ENCODE results near the gene FAM216A. TPM values are rescaled to one million over a fixed set of nuclear protein-coding genes. Genes with fewer than 3 reads are reported as not detected.
"Not testable (repeated sequence)": the region's sequence is repeated elsewhere in the genome, so short reads cannot be mapped to it uniquely, and the experiment has no call there.

The FAM216A gene, protein sequence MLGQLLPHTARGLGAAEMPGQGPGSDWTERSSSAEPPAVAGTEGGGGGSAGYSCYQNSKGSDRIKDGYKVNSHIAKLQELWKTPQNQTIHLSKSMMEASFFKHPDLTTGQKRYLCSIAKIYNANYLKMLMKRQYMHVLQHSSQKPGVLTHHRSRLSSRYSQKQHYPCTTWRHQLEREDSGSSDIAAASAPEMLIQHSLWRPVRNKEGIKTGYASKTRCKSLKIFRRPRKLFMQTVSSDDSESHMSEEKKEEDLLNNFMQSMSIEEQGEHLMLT
- total RNA-seq = 10 to 100 TPM; 33.9 to 47.7 (median 41.7) TPM

DNA sequence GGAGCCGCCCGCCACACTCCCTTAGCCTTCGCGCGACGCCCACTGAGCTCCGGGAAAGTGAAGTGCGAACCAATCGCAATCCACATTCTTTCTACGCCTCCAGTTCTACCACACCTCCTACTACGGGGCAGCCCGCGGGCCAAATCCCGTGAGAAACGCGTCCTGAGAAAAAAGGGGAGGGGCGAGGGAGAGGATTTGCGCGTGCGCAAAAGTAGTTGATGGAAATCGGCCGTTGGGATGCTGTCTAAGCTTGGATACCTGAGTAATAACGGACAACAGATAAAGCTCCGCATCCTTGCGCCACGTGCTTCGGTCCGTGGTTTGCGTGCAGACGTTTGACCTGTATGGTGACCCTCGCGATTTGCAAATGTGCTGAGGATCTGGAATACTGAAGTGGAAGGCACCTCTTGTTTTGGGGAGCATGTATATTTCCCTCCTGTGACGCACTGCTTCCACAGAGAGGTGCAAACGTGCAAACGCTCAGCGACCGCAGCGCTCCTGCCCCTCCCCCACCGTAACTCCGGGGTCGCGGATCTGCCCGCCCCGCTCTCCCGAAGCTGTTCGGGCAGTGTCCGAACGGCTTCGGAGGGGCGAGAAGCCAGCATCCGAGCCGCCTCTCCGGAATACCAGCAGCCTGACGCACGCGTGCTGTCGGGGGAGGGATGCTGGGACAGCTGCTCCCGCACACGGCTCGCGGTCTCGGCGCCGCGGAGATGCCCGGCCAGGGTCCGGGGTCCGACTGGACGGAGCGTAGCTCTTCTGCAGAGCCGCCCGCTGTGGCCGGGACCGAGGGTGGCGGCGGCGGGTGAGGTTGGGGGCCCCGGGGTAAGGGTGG, at the start of gene FAM216A, which contains the start of gene GPN3:
TSS of gene FAM216A (plus strand) at position 632 of the 835 bp plus-strand sequence. CDS start at position 663, 31 bp downstream.
TSS of gene GPN3 (minus strand) at position 44 of the 835 bp plus-strand sequence. CDS start 54 bp downstream, outside the sequence.
- H3K4me1 Mint-ChIP-seq (ENCODE audit: low read depth) = peaks cover 34% of the 10 kb centered on the region
- no peaks in the 10 kb centered on the region for H3K27me3 Mint-ChIP-seq (ENCODE audit: low read depth)
- ATAC-seq = peak; percentile 82 to 84
- peak; percentile 91 for DNase-seq
- peak within 1 kb of the TSS; percentile 96 for H3K4me3 Mint-ChIP-seq
- H3K36me3 Mint-ChIP-seq (ENCODE audit: insufficient read depth) = peaks cover 9% of the 10 kb centered on the region
- no peaks in the 10 kb centered on the region for H3K9me3 Mint-ChIP-seq

DNA sequence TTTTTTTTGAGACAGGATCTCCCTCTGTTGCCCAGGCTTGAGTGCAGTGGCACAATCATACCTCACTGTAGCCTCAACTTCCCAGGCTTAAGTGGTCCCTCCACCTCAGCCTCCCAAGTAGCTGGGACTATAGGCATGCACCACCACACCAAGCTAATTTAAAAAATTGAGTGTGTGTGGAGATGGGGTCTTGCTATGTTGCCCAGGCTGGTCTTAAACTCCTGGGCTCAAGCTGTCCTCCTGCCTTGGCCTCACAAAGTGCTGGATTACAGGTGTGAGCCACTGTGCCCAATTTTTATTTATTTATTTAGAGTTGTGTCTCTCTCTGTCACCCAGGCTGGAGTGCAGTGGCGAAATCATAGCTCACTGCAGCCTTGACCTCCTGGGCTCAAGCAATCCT, 48.0 kb upstream of the FAM216A start:
- H3K27me3 Mint-ChIP-seq (ENCODE audit: low read depth); H3K36me3 Mint-ChIP-seq (ENCODE audit: insufficient read depth); DNase-seq; ATAC-seq; H3K9me3 Mint-ChIP-seq; H3K4me1 Mint-ChIP-seq (ENCODE audit: low read depth); H3K4me3 Mint-ChIP-seq: not testable (repeated sequence)

DNA sequence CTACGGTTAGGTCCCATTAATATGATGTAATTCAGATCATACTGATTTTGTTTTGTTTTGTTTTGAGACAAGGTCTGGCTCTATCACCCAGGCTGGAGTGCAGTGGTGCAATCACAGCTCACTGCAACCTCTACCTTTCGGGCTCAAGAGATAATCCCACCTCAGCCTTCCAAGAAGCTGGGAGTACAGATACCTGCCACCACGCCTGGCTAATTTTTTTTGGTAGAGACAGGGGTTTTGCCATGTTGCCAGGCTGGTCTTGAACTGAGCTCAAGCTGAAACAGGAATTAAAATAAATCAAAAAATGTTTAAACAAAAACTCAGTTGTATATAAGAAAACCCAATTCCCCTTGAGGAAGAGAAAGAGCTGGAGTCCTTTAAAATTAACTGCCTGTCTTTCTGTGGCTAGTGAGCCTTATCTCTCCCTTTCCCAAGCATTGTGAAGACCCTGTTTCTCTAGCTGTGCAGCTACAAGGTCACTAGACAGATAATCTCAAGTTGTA, 47.4 kb upstream of the FAM216A start:
- Mint-ChIP-seq H3K36me3 (ENCODE audit: insufficient read depth) (no peaks in the 10 kb centered on the region), H3K9me3 (no peaks in the 10 kb centered on the region), H3K4me3 (no peak overlapping the region), H3K27me3 (ENCODE audit: low read depth) (peaks cover 7% of the 10 kb centered on the region), H3K4me1 (ENCODE audit: low read depth) (no peaks in the 10 kb centered on the region)
- ATAC-seq (no peak), DNase-seq (no peak)

DNA sequence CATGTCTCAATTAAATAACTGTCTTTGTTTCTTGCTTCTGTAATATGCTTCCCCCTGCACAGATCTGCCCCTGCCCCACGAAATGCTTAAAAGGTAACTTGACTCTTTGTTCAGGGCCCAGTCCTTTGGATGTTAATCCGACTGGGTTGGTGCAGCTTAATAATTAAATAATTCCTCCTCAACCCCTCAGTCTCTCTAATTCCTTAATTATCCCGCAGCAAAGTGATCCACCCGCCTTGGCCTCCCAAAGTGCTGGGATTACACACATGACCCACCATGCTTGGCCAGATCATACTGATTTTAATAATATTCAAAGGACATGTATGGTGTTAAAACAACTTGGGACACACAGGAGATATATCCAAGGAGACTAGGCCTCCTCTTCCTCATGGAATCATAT, 46.9 kb upstream of the FAM216A start:
- DNase-seq (no peak), ATAC-seq (no peak)
- Mint-ChIP-seq H3K4me1 (ENCODE audit: low read depth) (no peaks in the 10 kb centered on the region), H3K36me3 (ENCODE audit: insufficient read depth) (no peaks in the 10 kb centered on the region), H3K9me3 (no peaks in the 10 kb centered on the region), H3K27me3 (ENCODE audit: low read depth) (peaks cover 7% of the 10 kb centered on the region), H3K4me3 (no peak overlapping the region)

DNA sequence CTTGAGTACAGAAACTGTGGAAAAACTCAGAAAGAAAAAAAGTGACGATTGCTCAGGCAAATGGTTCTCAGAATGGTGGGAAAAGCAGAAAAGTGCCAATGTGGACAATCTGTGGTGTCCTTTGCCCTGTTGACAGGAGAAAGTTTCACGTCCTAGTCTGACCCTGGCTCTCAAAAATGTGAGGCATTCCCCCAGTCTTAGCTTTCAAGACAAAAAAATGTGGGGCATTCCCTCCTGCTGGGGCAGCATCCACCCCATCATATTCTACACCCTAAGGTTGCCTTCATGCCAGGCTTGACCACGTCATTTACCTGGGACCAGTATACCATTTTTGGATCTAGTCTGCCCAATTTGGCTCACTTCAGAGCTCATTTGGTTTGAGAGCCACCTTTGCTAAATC, 44.4 kb upstream of the FAM216A start:
- DNase-seq (no peak), ATAC-seq (no peak)
- H3K4me3 Mint-ChIP-seq = no peak overlapping the region
- H3K4me1 Mint-ChIP-seq (ENCODE audit: low read depth) = no peaks in the 10 kb centered on the region
- H3K9me3 Mint-ChIP-seq = no peaks in the 10 kb centered on the region
- peaks cover 7% of the 10 kb centered on the region for H3K27me3 Mint-ChIP-seq (ENCODE audit: low read depth)
- no peaks in the 10 kb centered on the region for H3K36me3 Mint-ChIP-seq (ENCODE audit: insufficient read depth)

DNA sequence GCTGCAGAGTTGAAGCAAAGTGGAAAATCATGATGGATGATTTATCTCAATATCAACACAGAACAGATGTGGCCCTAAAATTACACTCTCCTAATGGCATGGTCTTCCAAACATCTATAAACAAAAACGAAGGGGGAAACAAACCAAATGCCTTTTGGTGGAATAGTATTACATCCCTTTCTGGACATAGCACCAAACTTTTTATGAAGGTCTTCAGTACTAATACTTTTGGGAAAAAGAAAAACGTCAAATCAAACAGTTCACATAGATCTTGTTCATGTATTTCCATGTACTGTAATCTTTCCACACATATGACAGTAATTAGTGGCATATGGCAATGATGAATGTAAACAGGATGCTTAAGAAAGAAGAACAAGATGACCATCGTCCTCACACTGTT, 42.2 kb upstream of the FAM216A start:
- Mint-ChIP-seq H3K36me3 (ENCODE audit: insufficient read depth) (no peaks in the 10 kb centered on the region), H3K4me1 (ENCODE audit: low read depth) (peaks cover 1% of the 10 kb centered on the region), H3K9me3 (no peaks in the 10 kb centered on the region), H3K27me3 (ENCODE audit: low read depth) (peaks cover 4% of the 10 kb centered on the region), H3K4me3 (no peak overlapping the region)
- no peak for ATAC-seq
- DNase-seq = no peak

DNA sequence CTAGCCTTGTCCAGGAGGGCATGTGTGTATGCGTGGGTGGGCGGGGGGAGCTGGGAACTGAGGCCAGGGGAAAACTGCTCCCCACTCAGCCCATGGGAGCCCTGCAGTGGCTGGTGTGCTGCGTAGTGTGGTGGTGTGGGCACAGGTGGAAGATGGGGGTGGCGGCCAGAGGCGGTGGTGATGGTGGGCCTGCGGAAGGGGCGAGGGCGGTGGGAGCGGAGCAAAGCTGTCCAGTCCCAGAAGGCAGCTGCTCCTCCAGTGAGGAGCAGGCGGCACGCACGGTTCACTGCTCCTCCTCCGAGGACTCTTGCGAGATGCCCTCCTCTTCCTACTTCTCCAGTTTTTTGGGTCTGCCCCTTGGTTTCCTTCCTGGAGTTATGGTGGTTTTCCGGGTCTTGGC, 39.0 kb upstream of the FAM216A start:
- H3K36me3 Mint-ChIP-seq (ENCODE audit: insufficient read depth); ATAC-seq; H3K9me3 Mint-ChIP-seq; H3K27me3 Mint-ChIP-seq (ENCODE audit: low read depth); H3K4me1 Mint-ChIP-seq (ENCODE audit: low read depth); DNase-seq; H3K4me3 Mint-ChIP-seq: not testable (repeated sequence)

DNA sequence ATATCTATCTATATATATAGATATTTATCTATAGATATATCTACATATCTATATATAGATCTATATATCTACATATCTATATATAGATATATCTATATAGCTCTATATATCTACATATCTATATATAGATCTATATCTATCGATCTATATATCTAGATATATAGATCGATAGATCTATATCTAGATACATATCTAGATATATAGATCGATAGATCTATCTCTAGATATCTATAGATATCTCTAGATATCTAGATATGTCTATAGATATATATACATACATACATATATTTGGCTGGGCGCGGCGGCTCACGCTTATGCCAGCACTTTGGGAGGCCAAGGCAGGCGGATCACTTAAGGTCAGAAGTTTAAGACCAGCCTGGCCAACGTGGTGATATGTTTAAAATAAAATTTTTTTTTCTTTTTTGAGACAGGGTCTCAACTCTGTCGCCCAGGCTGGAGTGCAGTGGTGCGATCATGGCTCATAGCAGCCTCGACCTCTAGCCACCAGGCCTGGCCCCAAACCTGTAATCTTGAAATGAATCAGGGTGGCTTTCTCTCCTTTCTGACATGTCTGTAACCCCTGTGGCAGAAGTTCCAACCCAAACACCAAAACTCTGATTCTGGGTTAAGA, 36.6 kb upstream of the FAM216A start:
- Mint-ChIP-seq H3K36me3 (ENCODE audit: insufficient read depth) (peaks cover 13% of the 10 kb centered on the region), H3K9me3 (no peaks in the 10 kb centered on the region), H3K27me3 (ENCODE audit: low read depth) (no peaks in the 10 kb centered on the region), H3K4me3 (no peak overlapping the region), H3K4me1 (ENCODE audit: low read depth) (peaks cover 1% of the 10 kb centered on the region)
- DNase-seq = no peak
- no peak for ATAC-seq

DNA sequence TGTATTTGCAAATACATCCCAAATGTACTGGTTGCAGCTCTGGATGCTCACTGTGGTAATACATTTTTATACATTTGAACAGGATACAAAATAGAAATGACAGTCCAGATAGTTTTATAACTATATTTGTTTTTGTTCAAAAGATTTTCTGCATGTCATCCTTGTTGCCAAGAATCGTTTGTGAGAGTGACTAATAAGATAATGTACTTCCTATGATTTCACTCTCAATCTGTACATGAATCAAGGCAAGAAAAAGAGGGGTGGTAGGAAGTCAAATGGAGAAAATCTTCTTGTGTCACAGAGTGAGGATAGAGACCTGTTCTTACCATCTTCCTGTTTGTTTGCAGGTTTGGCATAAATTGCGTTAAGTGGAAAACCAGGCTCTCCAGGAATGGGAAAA, 32.4 kb upstream of the FAM216A start:
- peaks cover 17% of the 10 kb centered on the region for H3K36me3 Mint-ChIP-seq (ENCODE audit: insufficient read depth)
- H3K4me1 Mint-ChIP-seq (ENCODE audit: low read depth) = peaks cover 1% of the 10 kb centered on the region
- no peaks in the 10 kb centered on the region for H3K27me3 Mint-ChIP-seq (ENCODE audit: low read depth)
- H3K4me3 Mint-ChIP-seq = no peak overlapping the region
- ATAC-seq (no peak), DNase-seq (no peak)
- no peaks in the 10 kb centered on the region for H3K9me3 Mint-ChIP-seq

DNA sequence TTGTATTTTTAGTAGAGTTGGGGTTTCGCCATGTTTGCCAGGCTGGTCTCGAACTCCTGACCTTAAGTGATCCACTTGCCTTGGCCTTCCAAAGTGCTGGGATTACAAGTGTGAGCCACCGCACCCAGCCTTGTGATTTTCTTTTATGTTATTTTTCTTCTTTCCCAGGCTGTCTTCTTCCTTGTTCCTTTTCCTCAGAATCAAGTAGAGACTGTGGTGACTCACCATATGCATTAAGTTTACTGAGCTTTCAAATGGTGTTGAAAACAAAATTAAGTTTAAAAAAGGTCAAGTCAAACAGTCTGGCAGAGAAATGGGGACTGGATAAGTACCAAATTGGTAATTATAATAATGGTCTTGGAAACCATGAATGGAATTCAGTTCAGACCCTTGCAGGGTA, 24.2 kb upstream of the FAM216A start:
- ATAC-seq (no peak), DNase-seq (no peak)
- Mint-ChIP-seq H3K4me1 (ENCODE audit: low read depth) (peaks cover 28% of the 10 kb centered on the region), H3K4me3 (no peak overlapping the region), H3K9me3 (no peaks in the 10 kb centered on the region), H3K36me3 (ENCODE audit: insufficient read depth) (peaks cover 16% of the 10 kb centered on the region), H3K27me3 (ENCODE audit: low read depth) (no peaks in the 10 kb centered on the region)

DNA sequence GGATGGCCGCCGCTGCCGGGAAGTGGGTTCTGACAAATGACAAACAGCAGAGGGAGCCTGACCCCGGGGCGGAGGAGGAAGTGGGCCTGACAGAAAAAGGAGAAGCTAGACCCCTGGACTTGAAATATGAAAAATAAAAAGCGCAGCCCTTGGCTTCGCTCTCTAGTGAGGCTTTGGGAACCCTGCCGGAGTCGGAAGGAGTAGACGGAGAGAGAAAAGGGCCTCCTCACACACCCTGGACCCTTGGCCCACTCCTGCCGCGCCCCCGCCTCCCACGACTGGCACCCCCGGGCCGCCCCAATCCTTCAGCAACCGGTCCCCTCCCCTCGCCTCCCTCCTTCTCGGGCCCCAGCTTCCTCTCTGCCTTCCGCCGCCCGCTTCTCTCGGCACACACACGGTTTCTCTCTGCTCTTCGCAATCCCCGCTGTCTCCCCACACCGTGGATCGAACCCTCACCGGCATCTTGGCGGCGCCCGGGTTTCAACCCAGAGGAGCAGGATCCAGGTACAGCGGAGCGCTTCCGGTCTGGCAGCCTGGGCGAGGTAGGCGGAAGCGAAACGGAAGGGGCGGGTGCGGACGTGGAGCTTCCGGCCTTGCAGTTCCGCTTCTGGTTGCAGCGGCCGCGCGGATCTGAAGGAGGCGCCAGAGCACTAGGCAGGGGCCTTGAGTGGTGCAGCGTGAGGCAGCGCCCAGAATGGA, 18.7 kb upstream of the FAM216A start, which contains the start of gene ARPC3:
TSS of gene ARPC3 (minus strand) at position 539 of the 699 bp plus-strand sequence. CDS start at position 462, 77 bp downstream.
- peak within 1 kb of the TSS; percentile 100 for H3K4me3 Mint-ChIP-seq
- peak; percentile 92 for DNase-seq
- peak; percentile 99 for ATAC-seq
- H3K36me3 Mint-ChIP-seq (ENCODE audit: insufficient read depth) = peaks cover 23% of the 10 kb centered on the region
- no peaks in the 10 kb centered on the region for H3K9me3 Mint-ChIP-seq
- no peaks in the 10 kb centered on the region for H3K27me3 Mint-ChIP-seq (ENCODE audit: low read depth)
- H3K4me1 Mint-ChIP-seq (ENCODE audit: low read depth) = peaks cover 33% of the 10 kb centered on the region

DNA sequence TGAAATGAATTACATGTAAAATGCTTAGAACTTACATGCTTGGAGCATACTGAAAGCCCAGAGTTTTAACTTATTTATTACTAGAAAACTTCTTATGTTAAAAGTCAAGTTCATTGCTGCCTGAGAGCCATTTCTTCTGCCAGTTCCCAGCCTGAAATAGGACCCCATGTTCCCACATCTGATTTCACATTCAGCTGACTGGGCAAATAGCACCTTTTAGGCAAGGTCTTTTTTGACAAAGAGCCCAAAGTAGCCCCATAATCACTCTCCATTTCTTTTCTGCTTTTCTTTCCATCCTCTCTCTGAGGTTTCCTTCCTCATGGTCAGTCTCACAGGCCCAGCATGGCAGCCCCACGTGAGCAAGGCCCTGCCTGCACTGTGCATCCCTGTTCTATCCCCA, 17.4 kb upstream of the FAM216A start:
- Mint-ChIP-seq H3K27me3 (ENCODE audit: low read depth) (no peaks in the 10 kb centered on the region), H3K4me3 (peak overlapping the region; percentile 100), H3K4me1 (ENCODE audit: low read depth) (peaks cover 33% of the 10 kb centered on the region), H3K36me3 (ENCODE audit: insufficient read depth) (peaks cover 24% of the 10 kb centered on the region), H3K9me3 (no peaks in the 10 kb centered on the region)
- no peak for ATAC-seq
- DNase-seq = no peak

DNA sequence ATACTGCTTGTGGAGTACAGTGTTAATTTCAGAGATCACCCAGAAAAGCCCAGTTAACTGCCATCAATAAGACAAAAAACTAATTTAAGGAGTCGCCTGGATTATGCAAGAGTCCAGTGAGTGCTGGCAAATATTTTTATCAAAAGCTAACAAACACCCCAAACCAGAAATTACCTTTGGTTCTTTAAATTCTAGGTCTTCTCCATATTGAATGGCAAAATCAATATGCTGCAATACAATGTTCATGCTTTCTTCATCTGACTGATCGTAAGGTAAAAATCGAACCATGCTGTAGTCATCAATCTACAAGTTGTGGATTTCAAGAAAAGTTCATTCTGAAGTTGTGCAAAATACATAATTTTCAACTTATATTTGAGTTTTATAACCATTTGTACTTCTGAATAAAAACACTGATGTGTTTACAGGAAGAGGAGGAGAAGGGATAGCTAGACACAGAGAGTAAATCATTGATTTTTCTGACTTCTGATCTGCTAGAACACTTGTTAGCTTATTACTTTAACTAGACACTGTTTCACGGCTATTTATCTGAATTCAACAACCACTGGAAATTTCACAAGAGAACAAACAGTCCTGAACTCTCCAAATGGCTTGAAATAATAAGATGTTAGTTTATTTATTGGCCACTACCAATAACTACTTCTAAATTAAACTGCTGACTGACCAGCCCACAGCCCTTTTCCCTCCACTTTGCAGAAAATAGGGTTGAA, 14.9 kb upstream of the FAM216A start:
- no peaks in the 10 kb centered on the region for H3K9me3 Mint-ChIP-seq
- no peak for DNase-seq
- no peak overlapping the region for H3K4me3 Mint-ChIP-seq
- no peaks in the 10 kb centered on the region for H3K27me3 Mint-ChIP-seq (ENCODE audit: low read depth)
- ATAC-seq = no peak
- H3K36me3 Mint-ChIP-seq (ENCODE audit: insufficient read depth) = peaks cover 22% of the 10 kb centered on the region
- H3K4me1 Mint-ChIP-seq (ENCODE audit: low read depth) = peaks cover 15% of the 10 kb centered on the region
